Measurements from ENCODE around the gene C1D. TPM values are rescaled to one million over a fixed set of nuclear protein-coding genes. Genes with fewer than 3 reads are reported as not detected.

The C1D gene
- total RNA-seq, 4 donors from 2014 or later = 12.4 to 44.6 (median 29.2) TPM

- no peaks in the 10 kb centered on the region for H3K36me3 ChIP-seq
- WGBS, 2 donors = 39 to 42% methylated on average over 2 of the region's 2 CpGs
- no peaks in the 10 kb centered on the region for H3K9me3 ChIP-seq
- no peak overlapping the region for H3K27ac ChIP-seq
- no peaks in the 10 kb centered on the region for H3K27me3 ChIP-seq
- TF ChIP-seq POLR2A (IDR thresholded peaks at IDR 0.05) (no peak), CTCF (IDR thresholded peaks at IDR 0.05) (peak; percentile 53 to 81 (median 69))
- H3K4me3 ChIP-seq = no peak overlapping the region
- no peak for DNase-seq
- intact Hi-C loops (cut with DNase I) = no loop called here
- no peaks in the 10 kb centered on the region for H3K4me1 ChIP-seq
Measured at GRCh38 chr2:68031542-68032160, 31.2 kb downstream of the C1D start.

GRCh38 chr2:68031043-68031442 is 31.8 kb downstream of the C1D start:
- H3K9me3 ChIP-seq = no peaks in the 10 kb centered on the region
- no peak overlapping the region for H3K27ac ChIP-seq
- no peak overlapping the region for H3K4me3 ChIP-seq
- H3K4me1 ChIP-seq = no peaks in the 10 kb centered on the region
- intact Hi-C loops (cut with DNase I) = no loop called here
- no peaks in the 10 kb centered on the region for H3K27me3 ChIP-seq
- TF ChIP-seq CTCF (IDR thresholded peaks at IDR 0.05) (no peak), POLR2A (IDR thresholded peaks at IDR 0.05) (no peak)
- DNase-seq = no peak
- H3K36me3 ChIP-seq = no peaks in the 10 kb centered on the region

- intact Hi-C loops (cut with DNase I) = no loop called here
- Histone ChIP-seq H3K27ac (no peak overlapping the region), H3K4me3 (no peak overlapping the region), H3K4me1 (no peaks in the 10 kb centered on the region), H3K27me3 (no peaks in the 10 kb centered on the region), H3K36me3 (no peaks in the 10 kb centered on the region), H3K9me3 (no peaks in the 10 kb centered on the region)
- 82 to 84% methylated on average over 5 of the region's 5 CpGs for WGBS, 2 donors
- TF ChIP-seq CTCF (IDR thresholded peaks at IDR 0.05) (no peak), POLR2A (IDR thresholded peaks at IDR 0.05) (no peak)
- DNase-seq = no peak
Measured at GRCh38 chr2:68030529-68030928, 32.3 kb downstream of the C1D start.

GRCh38 chr2:68027959-68028358 is 34.8 kb downstream of the C1D start:
- no peaks in the 10 kb centered on the region for H3K9me3 ChIP-seq
- no peak for DNase-seq
- H3K27ac ChIP-seq = no peak overlapping the region
- no peaks in the 10 kb centered on the region for H3K36me3 ChIP-seq
- peaks cover 0 to 11% (median 0%) of the 10 kb centered on the region in 4 donors for H3K27me3 ChIP-seq
- H3K4me1 ChIP-seq = no peaks in the 10 kb centered on the region
- intact Hi-C loops (cut with DNase I) = no loop called here
- TF ChIP-seq CTCF (IDR thresholded peaks at IDR 0.05) (no peak), POLR2A (IDR thresholded peaks at IDR 0.05) (no peak)
- H3K4me3 ChIP-seq = no peak overlapping the region

- Histone ChIP-seq H3K4me1 (no peaks in the 10 kb centered on the region), H3K27ac (no peak overlapping the region), H3K4me3 (no peak overlapping the region), H3K27me3 (peaks cover 0 to 11% (median 0%) of the 10 kb centered on the region in 4 donors), H3K9me3 (no peaks in the 10 kb centered on the region), H3K36me3 (no peaks in the 10 kb centered on the region)
- no peak for DNase-seq
- intact Hi-C loops (cut with DNase I) = no loop called here
- no peak for TF ChIP-seq POLR2A (IDR thresholded peaks at IDR 0.05)
- no peak for TF ChIP-seq CTCF (IDR thresholded peaks at IDR 0.05)
- 89 to 91% methylated on average over 13 to 15 of the region's 22 CpGs for WGBS, 2 donors
Measured at GRCh38 chr2:68024450-68024849, 38.4 kb downstream of the C1D start.

Data from esophagus squamous epithelium (tissue), 5 donors.